Activated CD4-positive, CD25-positive, alpha-beta regulatory T cell treated with anti-CD3 and anti-CD28 coated beads, Interleukin-2, amount 50 U/mL, for 72 hours (primary cell): ENCODE measurements around the gene BAG3.
"Not testable (repeated sequence)": the region's sequence is repeated elsewhere in the genome, so short reads cannot be mapped to it uniquely, and the experiment has no call there.

ENCODE experiments used
- DNase-seq: peaks from one replicate; pipeline ENCODE4 v3.0.0; 2021

Gene BAG3

DNA sequence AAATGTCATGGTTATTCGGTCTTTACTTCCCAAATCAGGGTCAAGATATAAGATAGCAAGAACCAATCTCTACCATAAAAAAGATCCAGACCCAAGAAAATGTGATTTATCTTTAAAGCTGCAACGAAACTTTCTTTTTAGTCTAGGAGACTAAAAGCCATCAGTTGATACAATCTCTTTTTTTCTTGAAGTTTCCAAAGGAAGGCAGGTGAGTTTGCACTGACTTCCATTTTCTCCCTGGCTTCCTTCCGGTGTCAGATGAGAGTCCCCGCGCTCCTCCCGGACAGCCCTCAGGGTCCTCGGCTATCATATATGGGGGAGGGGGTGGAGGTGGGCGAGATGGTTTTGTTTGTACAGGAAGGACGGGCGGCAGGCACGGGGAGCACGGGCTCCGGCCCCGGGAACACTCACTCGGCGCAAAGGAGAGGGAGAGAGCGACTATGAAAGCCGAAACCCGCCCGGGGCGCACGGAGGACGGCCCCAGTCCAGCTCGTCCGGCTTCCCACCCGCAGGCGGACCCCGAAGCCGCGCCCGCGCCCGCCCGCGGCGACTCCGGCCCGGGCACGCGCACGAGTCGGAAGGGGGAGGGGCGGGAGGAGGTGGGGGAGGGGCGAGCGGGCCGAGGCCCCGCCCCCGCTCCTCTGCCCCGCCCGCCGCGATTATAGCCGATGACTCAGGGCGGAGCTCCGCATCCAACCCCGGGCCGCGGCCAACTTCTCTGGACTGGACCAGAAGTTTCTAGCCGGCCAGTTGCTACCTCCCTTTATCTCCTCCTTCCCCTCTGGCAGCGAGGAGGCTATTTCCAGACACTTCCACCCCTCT is at the start of gene BAG3:
BAG3 (plus strand) TSS at position 689 of the 822 bp plus-strand sequence. CDS start 296 bp downstream, outside the sequence.
- DNase-seq: peak; percentile 81

DNA sequence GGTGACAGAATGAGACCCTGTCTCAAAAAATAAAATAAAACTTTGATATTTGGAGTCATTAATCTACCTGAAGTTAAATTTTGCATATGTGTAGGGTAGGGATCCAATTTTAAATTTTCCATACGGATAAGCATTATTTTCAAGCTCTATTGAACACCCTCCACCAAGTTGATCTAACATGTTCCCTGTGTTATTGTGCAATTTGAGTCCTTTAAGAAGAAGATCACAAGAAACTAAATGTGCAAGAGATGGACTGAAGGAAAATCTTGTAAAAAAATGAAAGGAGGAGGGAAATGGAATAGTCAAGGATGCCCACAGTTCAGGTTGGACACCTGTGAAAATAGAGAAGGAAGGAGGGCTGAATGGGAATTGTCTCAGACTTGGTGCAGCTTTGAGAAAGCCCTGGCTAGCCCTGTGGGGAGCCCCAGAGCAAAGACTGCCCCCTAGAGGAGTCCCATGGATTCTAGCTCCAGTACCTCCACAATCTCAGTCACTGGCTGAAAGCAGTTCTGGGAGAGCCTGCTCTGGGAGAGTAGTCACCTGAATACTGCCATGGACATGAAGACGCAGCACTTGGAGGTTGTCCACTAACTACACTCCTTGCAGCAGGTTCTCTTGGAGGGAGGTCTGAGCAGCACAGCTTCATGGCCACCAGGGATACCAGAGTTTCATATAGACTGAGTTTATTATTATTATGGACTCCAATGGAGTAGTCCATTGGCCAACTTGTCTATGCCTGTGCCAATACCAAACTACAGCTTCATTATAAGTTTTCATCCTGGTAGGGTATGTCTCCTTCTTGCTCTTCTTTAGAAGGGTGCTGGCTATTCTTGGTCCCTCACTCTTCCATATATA is 48.7 kb upstream of the BAG3 start:
- no peak for DNase-seq

DNA sequence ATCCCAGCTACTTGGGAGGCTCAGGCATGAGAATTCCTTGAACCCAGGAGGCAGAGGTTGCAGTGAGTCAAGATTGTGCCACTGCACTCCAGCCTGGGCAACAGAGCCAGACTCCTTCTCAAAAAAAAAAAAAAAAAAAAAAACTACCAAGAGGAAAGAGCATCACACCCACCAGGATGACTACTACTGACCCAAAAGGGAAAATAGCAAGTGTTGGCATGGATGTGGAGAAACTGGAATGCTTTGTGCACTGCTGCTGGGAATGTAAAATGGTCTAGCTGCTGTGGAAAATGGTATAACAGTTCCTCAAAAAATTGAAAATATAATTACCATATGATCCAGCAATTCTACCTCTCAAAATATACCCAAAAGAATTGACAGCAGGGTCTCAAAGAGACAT is 46.7 kb upstream of the BAG3 start:
- DNase-seq: no peak

DNA sequence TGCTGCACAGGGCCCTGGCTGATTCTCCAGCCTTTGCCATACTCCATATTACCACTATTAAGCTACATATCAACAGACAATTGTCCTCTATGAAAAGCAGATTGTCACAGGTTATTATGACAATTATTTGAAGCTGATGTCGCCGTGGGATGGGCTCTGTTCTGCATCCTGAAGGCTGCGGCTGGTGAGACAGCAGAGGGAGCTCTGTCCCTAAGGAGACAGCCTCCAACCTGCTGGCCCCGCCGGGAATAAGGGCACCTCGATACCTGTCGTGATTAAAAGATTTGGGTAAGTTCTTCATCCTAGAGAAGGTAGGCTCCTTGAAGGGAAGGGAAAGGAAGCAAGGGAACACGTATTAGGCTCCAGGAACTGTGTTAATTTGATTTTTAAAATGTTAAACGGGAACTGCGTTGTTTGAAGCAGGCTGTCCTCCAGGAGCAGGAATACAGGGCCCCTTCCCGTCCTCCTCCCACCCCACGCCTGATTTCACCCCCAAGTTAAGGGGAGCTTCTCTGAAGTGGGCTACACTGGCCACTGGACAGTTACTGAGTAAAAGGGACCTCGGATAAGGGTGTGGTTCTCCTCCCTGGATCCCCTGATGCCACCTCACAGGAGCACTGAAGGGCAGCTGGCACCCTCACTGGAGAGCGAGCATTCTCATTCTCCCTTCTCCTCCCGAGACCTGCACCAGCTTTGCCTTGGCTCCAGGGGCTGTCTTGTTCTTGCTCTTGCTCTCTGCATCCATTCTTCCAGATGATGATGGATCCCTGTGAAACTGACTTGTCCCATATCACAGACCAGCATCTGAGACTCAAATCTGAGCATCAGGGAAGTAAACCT is 42.6 kb upstream of the BAG3 start:
- no peak for DNase-seq

DNA sequence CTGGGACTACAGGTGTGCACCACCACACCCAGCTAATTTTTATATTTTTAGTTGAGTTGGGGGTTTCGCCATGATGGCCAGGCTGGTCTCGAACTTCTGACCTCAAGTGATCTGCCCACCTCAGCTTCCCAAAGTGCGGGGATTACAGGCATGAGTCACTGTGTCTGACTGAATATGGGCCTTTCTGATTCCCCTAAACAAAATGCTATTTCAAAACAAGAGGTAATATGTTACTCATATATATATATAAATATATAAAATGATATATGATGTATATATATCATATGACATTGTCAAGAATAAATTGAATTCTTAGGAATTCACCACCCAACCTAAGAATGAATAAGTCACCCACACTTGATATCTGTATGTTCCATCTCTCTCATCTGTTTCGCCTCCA is 41.7 kb upstream of the BAG3 start:
- no peak for DNase-seq

DNA sequence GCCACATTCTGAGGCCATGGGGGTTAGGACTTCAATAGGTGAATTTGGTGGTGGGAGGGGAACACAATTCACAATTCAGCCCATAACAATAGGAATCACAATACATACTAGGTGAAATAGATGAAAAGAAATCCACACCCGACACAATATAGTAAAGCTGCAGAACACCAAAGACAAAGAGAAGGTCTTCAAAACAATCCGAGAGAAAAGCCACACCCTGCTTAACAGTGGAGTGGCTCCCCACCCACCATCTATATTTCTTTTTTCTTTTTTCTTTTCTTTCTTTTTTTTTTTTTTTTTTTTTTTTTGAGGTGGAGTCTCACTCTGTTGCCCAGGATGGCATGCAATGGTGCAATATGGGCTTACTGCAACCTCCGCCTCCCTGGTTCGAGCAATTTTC is 39.7 kb upstream of the BAG3 start:
- DNase-seq: no peak

DNA sequence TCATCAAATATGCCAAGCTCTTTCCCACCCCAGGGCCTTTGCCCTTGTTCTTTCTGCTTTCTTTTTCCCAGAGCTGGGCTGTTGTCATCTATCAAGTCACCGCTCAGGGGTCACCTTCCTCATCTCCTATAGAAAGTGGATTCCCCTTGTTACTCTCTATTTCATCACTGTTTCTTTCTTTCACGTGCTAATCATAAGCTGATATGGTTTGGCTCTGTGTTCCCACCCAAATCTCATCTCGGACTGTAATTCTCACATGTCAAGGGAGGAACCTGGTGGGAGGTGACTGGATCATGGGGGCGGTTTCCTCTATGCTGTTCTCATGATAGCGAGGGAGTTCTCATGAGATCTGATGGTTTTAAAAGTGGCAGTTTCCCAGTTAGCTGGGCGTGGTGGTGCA is 37.4 kb upstream of the BAG3 start:
- DNase-seq: no peak

DNA sequence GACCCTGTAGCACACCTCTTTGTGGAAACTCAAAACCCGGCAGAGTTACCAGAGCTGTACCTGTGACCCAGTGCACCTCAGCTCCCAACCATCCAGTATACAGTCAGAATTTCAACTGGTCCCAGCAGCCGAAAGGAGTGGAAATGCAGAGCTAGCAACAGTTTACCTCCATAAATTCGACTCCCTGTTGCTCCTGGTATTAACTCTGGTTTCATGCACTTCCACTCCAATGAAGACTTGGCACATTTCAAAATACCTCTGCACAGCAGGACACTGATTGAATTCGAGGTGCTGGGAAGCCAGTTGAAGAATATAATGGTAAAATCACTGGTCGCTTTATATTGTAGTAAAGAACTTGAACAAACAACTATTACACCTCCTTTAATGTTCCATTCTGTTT is 36.5 kb upstream of the BAG3 start:
- no peak for DNase-seq

DNA sequence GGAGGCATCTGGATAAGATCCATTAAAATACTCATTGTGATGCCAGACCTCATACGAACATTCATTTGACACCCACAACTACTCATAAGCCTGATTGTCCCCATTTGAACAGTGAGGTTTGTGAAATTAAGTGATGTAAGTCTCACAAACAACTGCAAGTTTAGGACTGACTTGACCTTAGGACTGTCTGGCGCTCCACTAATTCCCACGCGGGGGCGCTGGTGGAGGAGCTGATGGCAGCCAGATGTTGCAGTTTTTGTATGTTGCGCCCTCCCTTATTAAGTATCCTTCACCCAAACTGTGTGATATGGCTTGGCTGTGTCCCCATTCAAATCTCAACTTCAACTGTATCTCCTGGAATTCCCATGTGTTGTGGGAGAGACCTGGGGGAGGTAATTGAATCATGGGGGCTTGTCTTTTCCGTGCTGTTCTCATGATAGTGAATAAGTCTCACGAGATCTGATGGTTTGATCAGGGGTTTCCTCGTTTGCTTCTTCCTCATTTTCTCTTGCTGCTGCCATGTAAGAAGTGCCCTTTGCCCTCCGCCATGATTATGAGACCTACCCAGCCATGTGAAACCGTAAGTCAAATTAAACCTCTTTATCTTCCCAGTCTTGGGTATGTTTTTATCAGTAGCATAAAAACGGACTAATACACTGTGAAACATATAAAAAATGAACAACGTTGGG is 34.2 kb upstream of the BAG3 start:
- no peak for DNase-seq

DNA sequence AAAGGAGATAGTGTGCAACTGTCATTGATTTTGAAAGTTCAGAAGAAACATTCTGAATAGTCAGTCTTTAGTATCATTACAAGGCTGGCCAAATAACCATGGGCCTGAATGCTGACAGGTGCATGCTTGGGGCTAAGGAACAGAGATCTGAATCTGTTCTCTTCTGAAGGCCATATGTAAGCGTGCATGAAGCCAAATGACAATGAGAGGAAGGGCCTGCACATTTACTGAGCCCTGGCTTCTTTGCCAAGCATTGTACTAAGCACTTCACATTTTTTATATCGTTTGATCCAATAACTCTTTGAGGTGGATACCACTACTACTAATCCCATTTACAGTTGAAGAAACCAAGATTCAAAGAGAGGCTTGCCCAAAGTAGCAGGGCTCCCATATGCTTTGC is 32.0 kb upstream of the BAG3 start:
- DNase-seq: no peak

DNA sequence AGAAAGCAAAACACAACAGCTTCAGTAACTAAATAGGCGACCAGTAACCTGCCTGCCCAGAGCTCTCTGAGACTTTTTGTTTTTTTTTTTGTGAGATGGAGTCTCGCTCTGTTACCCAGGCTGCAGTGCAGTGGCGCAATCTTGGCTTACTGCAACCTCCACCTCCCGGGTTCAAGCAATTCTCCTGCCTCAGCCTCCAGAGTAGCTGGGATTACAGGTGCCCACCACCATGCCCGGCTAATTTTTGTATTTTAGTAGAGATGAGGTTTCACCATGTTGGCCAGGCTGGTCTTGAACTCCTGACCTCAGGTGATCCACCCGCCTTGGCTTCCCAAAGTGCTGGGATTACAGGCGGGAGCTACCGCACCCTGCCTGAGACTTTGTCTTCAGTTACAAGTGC is 31.4 kb upstream of the BAG3 start:
- not testable (repeated sequence) for DNase-seq

DNA sequence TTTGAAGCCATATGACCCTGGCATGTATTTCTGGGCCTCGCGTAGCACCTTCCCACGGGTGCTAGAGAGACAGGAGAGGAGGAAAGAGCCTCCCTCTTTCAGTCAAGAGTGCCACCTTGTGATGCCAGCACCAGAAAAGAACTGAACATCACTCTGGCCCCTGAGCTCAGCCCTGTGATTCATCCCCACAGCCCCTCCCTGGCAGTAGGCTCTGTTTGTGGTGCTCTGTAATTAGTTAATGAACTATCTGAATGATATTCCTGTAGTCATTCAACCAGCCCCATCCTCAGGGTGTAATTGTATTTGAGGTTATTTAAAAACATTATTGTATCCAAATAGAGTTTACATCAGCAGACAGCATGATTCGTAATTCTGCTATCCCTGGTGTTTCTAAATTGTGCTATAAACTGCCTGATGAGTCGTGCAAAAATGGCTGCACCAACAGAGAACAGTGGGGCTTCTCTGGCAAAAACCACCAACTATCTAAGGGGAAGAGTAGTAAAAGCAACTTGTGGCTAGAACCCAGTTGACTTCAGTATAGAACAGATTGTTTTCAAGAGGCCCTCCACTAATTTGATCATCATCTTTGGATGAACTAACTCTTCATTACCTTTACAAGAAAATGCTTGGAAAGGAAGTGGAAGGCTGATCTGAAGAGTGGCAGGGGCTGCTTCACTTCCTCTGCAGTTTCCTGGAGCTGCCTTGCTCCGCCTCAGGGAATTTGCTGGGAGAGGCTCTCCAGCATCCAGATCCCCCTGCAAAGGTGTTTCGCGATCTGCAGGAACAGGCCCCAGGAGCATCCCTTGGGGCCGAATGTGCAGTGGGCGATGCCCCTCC is 30.7 kb upstream of the BAG3 start:
- DNase-seq: no peak

DNA sequence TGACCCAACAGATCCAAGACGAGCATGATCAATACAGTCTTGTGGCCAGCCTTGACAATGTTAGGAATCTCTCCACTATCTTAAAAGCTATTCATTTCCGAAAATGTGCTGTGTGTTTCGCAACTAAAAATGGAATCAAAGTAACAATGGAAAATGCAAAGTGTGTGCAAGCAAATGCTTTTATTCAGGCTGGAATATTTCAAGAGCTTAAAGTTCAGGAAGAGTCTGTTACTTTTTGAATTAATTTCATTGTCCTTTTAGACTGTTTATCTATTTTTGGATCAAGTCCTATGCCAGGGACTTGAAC is 30.1 kb upstream of the BAG3 start:
- no peak for DNase-seq

DNA sequence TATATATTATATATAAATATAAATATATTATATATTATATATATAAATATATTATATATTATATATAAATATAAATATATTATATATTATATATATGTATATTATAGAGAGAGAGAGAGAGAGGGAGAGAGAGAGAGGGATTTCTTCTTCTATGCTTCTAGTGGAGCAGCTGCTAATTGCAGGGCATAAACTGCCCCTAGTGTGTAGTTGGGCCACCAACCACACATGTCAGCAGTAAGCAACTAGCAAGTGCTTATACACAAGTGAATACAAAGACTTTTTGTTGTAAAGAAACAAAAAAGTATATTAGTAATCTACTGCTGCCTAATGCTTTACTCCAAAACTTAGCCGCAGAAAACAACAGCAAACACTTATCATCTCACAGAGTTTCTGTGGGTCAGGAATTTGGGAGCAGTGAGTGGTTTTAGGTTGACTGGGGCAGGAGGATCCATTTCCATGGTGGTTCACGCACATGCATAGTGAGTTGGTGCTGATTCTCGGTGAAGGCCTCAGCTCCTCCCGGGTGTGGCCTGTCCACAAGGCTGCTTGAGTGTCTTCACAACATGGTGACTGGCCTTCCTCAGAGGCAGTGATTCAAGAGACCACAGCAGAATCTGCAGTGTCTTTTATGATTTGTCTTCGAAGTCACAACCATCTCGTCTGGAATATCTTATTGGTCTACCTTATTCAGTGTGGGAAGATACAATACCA is 25.5 kb upstream of the BAG3 start:
- DNase-seq: no peak

DNA sequence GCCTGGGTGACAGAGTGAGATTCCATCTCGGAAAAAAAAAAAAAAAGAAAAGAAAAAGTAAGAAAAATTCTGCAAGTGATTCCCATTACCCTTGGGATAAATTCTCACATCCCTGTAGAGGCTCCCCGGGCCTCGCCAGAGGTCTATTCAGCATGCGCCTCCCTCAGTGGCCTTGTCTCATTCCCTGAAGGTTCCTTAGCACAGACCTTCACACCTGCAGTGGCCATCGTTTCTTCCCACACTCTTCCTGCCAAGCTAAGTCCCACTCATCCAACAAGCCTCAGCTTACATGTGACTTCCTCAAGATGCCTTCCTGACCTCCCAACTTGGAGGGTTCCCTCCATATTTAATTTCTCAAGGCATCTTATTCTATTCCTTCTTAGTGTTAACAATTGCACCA is 20.9 kb upstream of the BAG3 start:
- DNase-seq: no peak

DNA sequence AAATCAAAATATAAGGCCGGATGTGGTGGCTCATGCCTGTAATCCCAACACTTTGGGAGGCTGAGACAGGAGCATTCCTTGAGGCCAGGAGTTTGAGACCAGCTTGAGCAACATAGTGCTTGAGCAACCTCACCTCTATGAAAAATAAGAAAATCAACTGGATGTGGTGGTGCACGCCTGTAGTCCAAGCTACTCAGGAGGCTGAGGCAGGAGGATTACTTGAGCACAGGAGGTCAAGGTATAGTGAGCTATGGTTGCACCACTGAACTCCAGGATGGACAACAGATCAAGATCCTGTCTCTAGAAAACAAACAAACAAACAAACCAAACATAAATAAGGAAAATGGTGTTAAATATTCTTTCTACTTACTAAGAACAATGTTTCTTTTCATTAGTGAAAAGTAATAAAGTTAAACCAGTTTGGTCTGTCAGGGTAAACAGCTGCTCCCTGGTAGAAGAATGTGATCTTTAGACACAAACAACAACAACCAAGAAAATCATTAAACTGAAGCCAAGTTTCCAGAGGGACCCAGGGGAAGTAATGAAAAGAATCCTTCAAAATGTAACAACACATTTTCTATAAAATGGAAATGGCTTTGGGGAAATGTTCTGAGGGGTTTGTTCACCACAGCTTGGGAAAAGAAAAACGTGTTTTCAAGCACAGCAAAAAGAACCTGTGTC is 17.5 kb upstream of the BAG3 start:
- DNase-seq: no peak

DNA sequence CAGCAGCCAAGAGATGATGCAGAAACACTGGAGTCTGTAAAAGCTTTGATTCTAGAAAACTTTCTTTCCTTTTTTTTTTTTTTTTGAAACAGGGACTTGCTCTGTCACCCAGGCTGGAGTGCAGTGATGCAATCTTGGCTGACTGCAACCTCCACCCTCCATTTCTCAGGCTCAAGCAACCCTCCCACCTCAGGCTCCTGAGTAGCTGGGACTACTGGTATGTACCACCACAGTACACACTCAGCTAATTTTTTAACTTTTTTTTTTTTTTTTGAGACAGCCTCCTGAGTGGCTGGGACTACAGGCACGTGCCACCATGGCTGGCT is 17.0 kb upstream of the BAG3 start:
- DNase-seq: no peak

DNA sequence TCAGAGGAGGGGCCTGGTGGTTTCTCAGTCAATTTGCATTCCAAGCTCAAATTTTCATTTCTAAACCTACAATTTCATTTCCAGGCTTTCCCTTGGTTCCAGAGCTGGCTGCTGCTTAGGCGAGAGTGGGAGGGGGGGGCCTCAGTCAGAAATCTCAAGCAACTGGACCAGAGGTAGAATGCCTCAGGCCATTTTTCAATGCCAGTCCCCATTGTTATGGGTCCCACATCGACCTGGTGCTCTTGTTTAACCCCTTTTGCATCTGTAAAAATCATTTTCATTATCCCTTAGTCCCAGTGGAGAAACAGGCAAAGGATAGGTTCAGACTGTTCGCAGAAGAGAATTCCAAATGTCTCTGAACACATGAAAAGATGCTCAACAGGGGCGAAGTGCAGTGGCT is 13.5 kb upstream of the BAG3 start:
- no peak for DNase-seq

DNA sequence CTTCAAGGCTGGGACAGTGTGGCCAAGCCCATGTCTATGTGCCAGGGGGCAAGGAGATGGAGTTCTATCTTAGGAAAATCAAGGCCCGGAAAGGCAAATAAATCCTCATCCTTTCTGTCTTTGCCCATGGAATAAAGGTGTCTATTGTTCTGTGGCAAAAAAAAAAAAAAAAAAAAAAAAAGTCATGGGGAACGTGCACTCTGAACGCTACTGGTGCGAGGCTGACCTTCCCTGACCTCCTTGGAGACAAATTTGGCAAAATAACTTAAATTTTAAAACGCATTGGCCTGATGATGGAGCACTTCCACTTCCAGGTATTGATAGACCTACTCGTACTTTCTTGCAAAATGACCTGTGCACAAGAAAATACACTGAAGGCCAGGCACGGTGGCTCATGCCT is 12.2 kb upstream of the BAG3 start:
- no peak for DNase-seq

DNA sequence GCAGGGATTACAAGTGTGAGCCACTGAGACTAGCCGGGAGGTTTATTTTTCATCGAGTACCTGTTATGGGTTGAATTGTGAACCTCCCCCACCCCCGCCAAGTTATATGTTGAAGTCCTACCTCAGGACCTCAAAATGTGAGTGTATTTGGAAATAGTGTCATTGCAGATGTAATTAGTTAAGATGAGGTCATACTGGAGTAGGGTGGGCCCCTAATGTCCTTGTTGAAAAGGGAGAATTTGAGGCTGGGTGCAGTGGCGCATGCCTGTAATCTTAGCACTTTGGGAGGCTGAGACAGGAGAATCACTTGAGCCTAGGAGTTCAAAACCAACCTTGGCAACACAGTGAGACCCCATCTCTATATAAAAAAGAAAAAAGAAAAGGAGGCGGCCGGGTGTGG is 10.8 kb upstream of the BAG3 start:
- no peak for DNase-seq
